B cell (primary cell): ENCODE results near the gene KCNF1. TPM values are rescaled to one million over a fixed set of nuclear protein-coding genes. Genes with fewer than 3 reads are reported as not detected.

Source experiments
- ATAC-seq: fragments of 200-7000 bp; cut with Tn5 transposase; one replicate; pipeline ENCODE4 v1.10.0; 2021; ENCODE audit warnings: low read depth, mild to moderate bottlenecking, moderate number of reproducible peaks, moderate library complexity
- CTCF ChIA-PET: fragments of 350-600 bp; sonication (Branson Sonifier 250); formaldehyde crosslinking; loops from one replicate; lab custom pipeline; 2021; ENCODE audit warnings: antibody characterized with exemption, inconsistent platforms; lab: Charles Lee
- POLR2A ChIA-PET: fragments of 350-600 bp; sonication (Branson Sonifier 250); formaldehyde crosslinking; loops from one replicate; lab custom pipeline; 2021; ENCODE audit warnings: antibody characterized with exemption; lab: Charles Lee
- DNase-seq: peaks from one replicate; pipeline ENCODE4 v3.0.0; 2013
- H2AFZ ChIP-seq: 2 replicates; pipeline ENCODE4 v1.6.1; 2012; ENCODE audit warnings: mild to moderate bottlenecking, low read depth, low read length; ENCODE audit not compliant: insufficient read depth, poor library complexity, severe bottlenecking
- H3K27ac ChIP-seq, 2 donors: 1 replicate in 1 of 2; 2 replicates in 1 of 2; pipeline ENCODE4 v1.5.1; 2012 to 2013; ENCODE audit warnings: low read length in 2 of 2, mild to moderate bottlenecking in 2 of 2, moderate library complexity in 1 of 2
- H3K27me3 ChIP-seq, 4 experiments: fragments of 200-600 bp in 1 of 4; sonication (generic) in 1 of 4; replicated peaks in 1 of 4; 1 replicate in 2 of 4; 2 replicates in 2 of 4; pipeline versions ENCODE4 v1.6.1 to v1.7.0; 2013 to 2016; ENCODE audit warnings: low read length in 3 of 4, mild to moderate bottlenecking in 2 of 4, mixed read lengths in 1 of 4, moderate library complexity in 1 of 4; ENCODE audit not compliant: insufficient read depth in 4 of 4, control insufficient read depth in 3 of 4; ENCODE audit errors: control extremely low read depth in 1 of 4
- H3K36me3 ChIP-seq, 2 experiments: replicated peaks in 1 of 2; 1 replicate in 1 of 2; 2 replicates in 1 of 2; pipeline versions ENCODE4 v1.6.1 to v1.7.1; 2013; ENCODE audit warnings: low read length in 1 of 2; ENCODE audit not compliant: insufficient read depth in 2 of 2, control insufficient read depth in 1 of 2; ENCODE audit errors: control extremely low read depth in 1 of 2, extremely low read depth in 1 of 2
- H3K4me1 ChIP-seq, 2 donors: fragments of 200-600 bp in 1 of 2; sonication (generic) in 1 of 2; 1 replicate in 1 of 2; 2 replicates in 1 of 2; pipeline versions ENCODE4 v1.5.1 to v1.6.1; 2013 to 2017; ENCODE audit warnings: low read length in 2 of 2; ENCODE audit not compliant: control insufficient read depth in 2 of 2, insufficient read depth in 2 of 2
- H3K4me2 ChIP-seq: replicated peaks from 2 replicates; pipeline ENCODE3; 2012; ENCODE audit warnings: mild to moderate bottlenecking, low read depth, low read length; ENCODE audit not compliant: poor library complexity, severe bottlenecking
- H3K4me3 ChIP-seq, 5 experiments: fragments of 200-600 bp in 1 of 5; sonication (generic) in 1 of 5; 1 replicate in 3 of 5; 2 replicates in 2 of 5; pipeline versions ENCODE4 v1.5.1 to v1.7.0; 2011 to 2016; ENCODE audit warnings: low read length in 4 of 5, mild to moderate bottlenecking in 4 of 5, low read depth in 2 of 5, control low read depth in 1 of 5, moderate library complexity in 1 of 5; ENCODE audit not compliant: insufficient read depth in 1 of 5; ENCODE audit errors: control extremely low read depth in 1 of 5, extremely low read depth in 1 of 5
- H3K79me2 ChIP-seq: fragments of 200-600 bp; sonication (generic); one replicate; pipeline ENCODE4 v1.6.0; 2016; ENCODE audit warnings: low read length; ENCODE audit not compliant: control insufficient read depth, insufficient read depth
- H3K9ac ChIP-seq: fragments of 200-600 bp; sonication (generic); 2 replicates; pipeline ENCODE4 v1.6.1; 2017; ENCODE audit warnings: mild to moderate bottlenecking, low read length, moderate library complexity
- H3K9me3 ChIP-seq, 3 donors: one replicate each; pipeline versions ENCODE4 v1.6.1 to v1.7.1; 2013; ENCODE audit warnings: low read length in 2 of 3; ENCODE audit not compliant: control insufficient read depth in 2 of 3, insufficient read depth in 1 of 3; ENCODE audit errors: control extremely low read depth in 1 of 3
- H4K20me1 ChIP-seq: 2 replicates; pipeline ENCODE4 v1.6.0; 2012; ENCODE audit warnings: mild to moderate bottlenecking, low read length; ENCODE audit not compliant: insufficient read depth, control insufficient read depth, poor library complexity, severe bottlenecking
- H3K27ac Mint-ChIP-seq: one replicate; pipeline ENCODE4 v1.8.0; 2021; ENCODE audit warnings: mixed read lengths
- H3K27me3 Mint-ChIP-seq: one replicate; pipeline ENCODE4 v1.8.0; 2021; ENCODE audit warnings: mixed read lengths
- H3K4me1 Mint-ChIP-seq: one replicate; pipeline ENCODE4 v1.8.0; 2021; ENCODE audit warnings: mixed read lengths
- H3K4me3 Mint-ChIP-seq: one replicate; pipeline ENCODE4 v1.8.0; 2021; ENCODE audit warnings: mixed read lengths
- H3K9me3 Mint-ChIP-seq: one replicate; pipeline ENCODE4 v1.8.0; 2022; ENCODE audit warnings: mixed read lengths; ENCODE audit not compliant: insufficient read depth
- CTCF ChIP-seq: fragments of 200-600 bp; IDR thresholded peaks from one replicate; pipeline ENCODE4 v1.8.0; 2022; ENCODE audit warnings: antibody characterized with exemption, mild to moderate bottlenecking
- EZH2 ChIP-seq: IDR thresholded peaks from 2 replicates; pipeline ENCODE4 v1.6.1; 2012; ENCODE audit warnings: borderline replicate concordance, low read depth, mild to moderate bottlenecking, moderate library complexity, low read length; ENCODE audit not compliant: insufficient read depth, poor library complexity, severe bottlenecking
- WGBS: methylation state at CpG from one replicate; pipeline ENCODE4 v1.1.5; 2013; ENCODE audit warnings: missing lambda C conversion rate; ENCODE audit not compliant: insufficient coverage; 5-methylcytosine and 5-hydroxymethylcytosine counted together
- intact Hi-C: fragments of 100-400 bp; cut with micrococcal nuclease; formaldehyde crosslinking; loops from one replicate; pipeline ENCODE4 v1.10.0; 2022
- polyA plus RNA-seq: library from polyadenylated mRNA; depleted of rRNA; stranded (reverse); fragments of >200 nt; gene quantifications from 2 replicates; pipeline ENCODE4 v1.2.3, GENCODE V29; 2012
- total RNA-seq, 2 donors: library from RNA; stranded (reverse); fragments of 120-200 nt in 1 of 2; gene quantifications; 1 replicate in 1 of 2; 2 replicates in 1 of 2; pipeline versions ENCODE4 v1.2.3 to v1.2.4, GENCODE V29; 2013 to 2022

KCNF1 gene
- total and polyA plus RNA-seq, 2 donors (not counting 1 experiment from before 2014, with no cell fraction given): not detected

DNA sequence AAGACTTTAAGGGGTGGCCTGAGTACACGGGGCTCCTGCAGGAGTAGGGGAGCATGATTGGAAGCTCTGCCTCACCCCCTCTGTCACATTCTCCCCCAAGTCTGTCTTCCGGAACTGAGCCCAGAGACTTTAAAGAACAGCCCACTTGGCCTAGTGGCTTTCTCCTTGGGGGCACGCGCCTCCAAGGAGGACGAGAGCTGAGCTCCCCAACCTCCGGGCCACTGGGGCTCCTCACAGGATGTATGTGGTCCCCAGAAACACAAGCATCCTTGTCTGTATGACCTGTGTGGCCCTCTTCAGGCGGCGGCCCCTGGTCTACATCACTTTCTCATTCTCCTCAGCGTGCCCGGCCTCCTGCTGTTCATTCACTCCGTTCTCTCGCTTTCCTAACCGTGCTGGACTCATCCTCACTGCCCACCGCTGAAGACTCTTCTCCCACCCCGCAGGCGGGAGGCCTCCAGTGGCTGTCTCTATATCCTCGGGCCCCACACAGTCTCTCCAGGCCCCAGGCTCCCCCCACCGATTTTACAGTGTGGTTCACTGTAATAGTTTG lies 23.7 kb downstream of the KCNF1 start:
- H3K9me3 ChIP-seq: peaks cover 0 to 10% (median 7%) of the 10 kb centered on the region in 3 donors
- no peaks in the 10 kb centered on the region for H3K79me2 ChIP-seq
- no peak overlapping the region for H3K27ac ChIP-seq
- no peak overlapping the region for H3K9ac ChIP-seq
- Mint-ChIP-seq H3K9me3 (peaks cover 8% of the 10 kb centered on the region), H3K27me3 (peaks cover 21% of the 10 kb centered on the region), H3K4me1 (no peaks in the 10 kb centered on the region), H3K4me3 (no peak overlapping the region), H3K27ac (no peak overlapping the region)
- no peaks in the 10 kb centered on the region for H4K20me1 ChIP-seq
- H3K36me3 ChIP-seq: no peaks in the 10 kb centered on the region
- ATAC-seq (no peak), DNase-seq (no peak)
- intact Hi-C loops: no loop called here
- no peaks in the 10 kb centered on the region for H3K4me1 ChIP-seq
- H3K4me2 ChIP-seq: no peak overlapping the region
- ChIA-PET POLR2A (no interaction called here), CTCF (no interaction called here)
- H3K4me3 ChIP-seq: no peak overlapping the region
- TF ChIP-seq CTCF (no peak), EZH2 (no peak)
- no peak overlapping the region for H2AFZ ChIP-seq
- 93% methylated on average over 12 of the region's 18 CpGs for WGBS
- peaks cover 0 to 6% (median 0%) of the 10 kb centered on the region in 4 experiments for H3K27me3 ChIP-seq

DNA sequence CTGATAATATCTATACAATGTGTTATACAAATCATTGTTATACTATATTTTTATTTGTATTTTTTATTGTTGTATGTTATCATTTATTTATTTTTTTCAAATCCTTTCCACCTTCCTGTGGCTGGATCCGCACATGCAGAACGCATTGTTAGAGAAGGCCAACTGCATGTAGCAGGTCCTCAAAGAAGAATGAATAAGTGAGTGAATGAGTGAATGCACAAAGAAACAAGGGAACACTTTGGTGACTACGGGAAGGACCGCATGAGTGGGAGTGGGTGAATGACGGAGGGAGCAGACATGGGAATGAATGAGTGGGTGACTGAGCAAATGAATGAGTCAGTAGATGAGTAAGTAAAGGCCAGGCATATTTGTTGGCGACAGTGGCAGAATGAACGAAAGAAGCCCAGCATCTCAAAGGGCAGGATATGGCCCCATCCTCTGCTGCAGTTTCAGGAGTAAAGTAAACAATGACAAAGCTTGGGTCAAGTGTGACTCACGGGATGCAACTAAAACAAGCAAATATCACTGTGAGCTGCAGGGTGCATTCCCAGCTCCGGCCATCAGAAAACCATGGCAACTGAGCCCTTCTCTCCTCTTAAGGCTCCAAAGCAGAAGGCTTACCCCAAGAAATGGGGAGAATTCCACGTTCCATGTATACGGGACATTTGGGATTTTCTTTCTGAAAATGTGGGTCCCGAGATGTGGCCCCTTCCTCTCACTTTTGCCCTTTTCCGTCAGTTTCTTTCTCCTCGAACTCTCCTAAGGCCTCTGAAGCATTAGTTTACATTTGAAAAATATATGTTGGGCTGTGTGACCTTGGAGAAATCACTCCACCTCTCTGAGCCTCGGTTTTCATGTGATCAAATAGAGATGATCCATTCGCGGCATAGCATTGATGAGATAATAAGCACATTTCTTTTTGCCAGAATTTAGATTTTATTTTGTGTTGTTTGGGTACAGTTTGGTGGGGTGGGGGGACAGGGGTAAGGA lies 24.5 kb downstream of the KCNF1 start:
- H3K4me2 ChIP-seq: no peak overlapping the region
- H3K4me3 ChIP-seq: no peak overlapping the region
- intact Hi-C loops: no loop called here
- H3K9me3 Mint-ChIP-seq: peaks cover 8% of the 10 kb centered on the region
- no peaks in the 10 kb centered on the region for H3K4me1 ChIP-seq
- peaks cover 0 to 10% (median 7%) of the 10 kb centered on the region in 3 donors for H3K9me3 ChIP-seq
- no peak overlapping the region for H2AFZ ChIP-seq
- H4K20me1 ChIP-seq: no peaks in the 10 kb centered on the region
- TF ChIP-seq EZH2 (no peak), CTCF (no peak)
- H3K27me3 Mint-ChIP-seq: peaks cover 21% of the 10 kb centered on the region
- H3K27ac ChIP-seq: no peak overlapping the region
- H3K27me3 ChIP-seq: peaks cover 0 to 3% (median 0%) of the 10 kb centered on the region in 4 experiments
- H3K27ac Mint-ChIP-seq: no peak overlapping the region
- no peaks in the 10 kb centered on the region for H3K4me1 Mint-ChIP-seq
- H3K4me3 Mint-ChIP-seq: no peak overlapping the region
- CTCF ChIA-PET: no interaction called here
- no peaks in the 10 kb centered on the region for H3K79me2 ChIP-seq
- ATAC-seq (no peak), DNase-seq (no peak)
- POLR2A ChIA-PET: no interaction called here
- WGBS: 92% methylated on average over 13 of the region's 17 CpGs
- no peak overlapping the region for H3K9ac ChIP-seq
- H3K36me3 ChIP-seq: no peaks in the 10 kb centered on the region
